GM15510 (cell line): ENCODE measurements around the gene DNAJB9.

Experiments
- POLR2A ChIP-seq: IDR thresholded peaks from 3 replicates; pipeline ENCODE4 v1.6.1; 2011; ENCODE audit warnings: borderline replicate concordance; ENCODE audit not compliant: insufficient read length; ENCODE audit errors: extremely low read depth

The DNAJB9 gene

DNA sequence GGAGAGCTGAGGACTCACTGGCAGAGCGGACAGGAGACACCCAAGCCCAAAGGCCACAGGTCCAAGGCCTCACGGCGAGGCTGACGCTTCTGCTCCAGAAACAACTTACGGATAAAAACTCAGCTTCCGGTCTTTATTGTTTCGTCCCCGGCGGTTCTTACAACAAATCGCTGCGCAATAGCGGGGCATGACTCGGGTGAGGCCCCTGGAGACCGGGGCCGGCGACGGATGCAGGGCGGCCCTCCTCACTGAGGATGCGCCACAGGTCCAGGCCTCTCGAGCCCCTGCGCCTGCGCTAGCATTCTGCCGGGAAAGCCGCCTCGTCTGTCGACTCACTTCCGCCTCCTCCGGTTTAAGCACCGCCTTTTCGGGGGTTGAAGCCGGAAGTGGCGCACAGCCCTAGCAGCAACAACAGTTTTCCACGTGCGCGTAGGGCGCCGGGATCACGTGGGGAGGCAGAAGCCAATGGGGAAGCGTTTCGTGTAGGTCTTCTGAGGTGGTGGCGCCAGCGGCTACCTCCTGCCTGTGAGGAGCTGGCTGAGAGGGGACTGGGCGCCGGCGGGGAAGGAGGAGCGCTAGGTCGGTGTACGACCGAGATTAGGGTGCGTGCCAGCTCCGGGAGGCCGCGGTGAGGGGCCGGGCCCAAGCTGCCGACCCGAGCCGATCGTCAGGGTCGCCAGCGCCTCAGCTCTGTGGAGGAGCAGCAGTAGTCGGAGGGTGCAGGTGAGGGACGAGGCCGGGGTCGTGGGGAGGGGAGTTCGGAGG lies at the start of gene DNAJB9, which contains the start of gene THAP5:
TSS of gene DNAJB9 (plus strand) at position 494 of the 765 bp plus-strand sequence. CDS start 1,853 bp downstream, outside the sequence.
TSS of gene THAP5 (minus strand) at position 326 of the 765 bp plus-strand sequence. CDS start at position 189, 137 bp downstream.
- peak; percentile 91 for TF ChIP-seq POLR2A

DNA sequence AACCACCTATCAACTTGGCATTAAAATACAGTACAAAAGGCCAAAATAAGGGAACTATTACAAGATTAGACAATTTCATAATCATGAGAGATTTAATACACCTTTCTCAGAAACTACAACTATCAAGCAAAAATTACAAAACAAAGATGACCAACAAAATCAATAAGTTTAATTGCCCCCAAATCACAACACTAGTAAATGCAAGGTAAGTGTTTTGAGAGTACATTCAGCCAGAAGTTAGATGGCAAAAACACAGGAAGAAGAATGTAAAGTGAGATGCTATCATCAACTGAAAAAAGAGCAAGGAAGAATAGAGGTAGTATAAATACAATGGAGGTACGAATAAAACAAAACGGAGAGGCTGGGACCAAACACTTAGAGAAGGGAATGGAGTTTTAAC lies 46.9 kb upstream of the DNAJB9 start:
- TF ChIP-seq POLR2A: no peak

DNA sequence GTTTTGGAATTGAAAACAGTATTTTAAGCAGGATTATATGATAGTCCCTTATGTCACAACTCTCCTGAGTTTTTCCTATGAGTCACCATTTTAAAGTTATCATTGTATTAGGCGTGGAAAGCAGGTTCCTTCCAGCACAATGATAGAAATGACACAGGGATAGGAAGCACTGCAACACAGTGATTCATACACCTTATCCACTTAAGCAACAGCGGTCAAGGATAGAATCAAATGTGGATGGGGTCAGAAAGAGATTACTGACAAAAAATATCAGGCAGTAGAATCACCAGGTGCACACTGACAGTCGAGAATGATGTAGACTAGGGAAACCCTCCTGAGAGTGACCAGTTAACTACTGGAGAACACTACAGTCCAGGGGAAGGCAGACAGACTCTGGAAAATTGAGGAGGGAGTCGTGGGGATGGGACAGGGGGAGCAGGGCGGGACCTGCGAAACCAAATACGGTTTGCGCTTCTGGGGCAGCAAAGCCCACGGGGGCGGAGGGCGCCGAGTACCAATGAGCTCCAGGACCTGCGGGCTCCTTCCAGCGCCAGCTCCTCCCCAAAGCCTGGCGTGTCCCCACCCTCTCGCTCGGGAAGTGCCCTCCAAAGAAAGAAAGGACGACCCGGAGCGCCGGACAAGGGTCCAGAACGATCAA lies 44.2 kb upstream of the DNAJB9 start:
- no peak for TF ChIP-seq POLR2A

DNA sequence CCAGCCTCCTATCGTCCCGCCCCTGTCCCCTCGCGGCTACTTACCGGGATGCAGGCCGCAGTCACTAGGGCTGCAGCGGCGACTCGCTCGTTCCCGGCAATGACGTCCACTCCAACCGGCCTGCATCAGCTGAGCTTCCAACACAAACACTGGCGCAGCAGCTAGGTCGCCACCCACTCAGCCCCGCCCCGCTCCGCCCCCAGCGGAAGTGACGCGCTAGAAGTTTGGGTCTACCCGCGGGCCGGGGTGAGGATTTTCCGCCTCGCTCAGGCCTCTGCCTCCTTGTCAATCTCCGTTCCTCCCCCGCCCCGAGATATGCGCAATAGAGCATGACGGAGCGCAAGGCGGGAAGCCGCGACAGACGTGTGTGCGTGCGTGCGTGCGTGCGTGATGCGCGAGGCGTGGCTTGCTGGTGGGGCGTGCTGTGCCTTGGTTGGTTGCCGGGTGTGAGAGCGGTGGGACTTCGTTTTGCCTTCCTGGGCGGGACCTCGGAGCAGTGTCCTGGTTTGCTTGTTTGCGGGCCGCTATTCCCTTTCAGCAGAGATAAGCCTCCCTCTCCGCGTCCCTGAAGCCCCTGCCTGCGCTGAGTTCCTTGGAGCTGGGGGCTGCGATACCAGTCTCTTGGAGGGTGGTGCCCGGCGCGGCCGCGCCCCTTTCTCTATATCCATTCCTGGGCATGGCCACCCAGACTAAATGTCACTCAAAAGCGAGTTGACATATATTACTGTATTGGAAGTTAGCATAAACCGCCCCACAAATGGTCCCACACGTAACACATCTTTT lies 43.5 kb upstream of the DNAJB9 start, which contains the start of gene PNPLA8:
TSS of gene PNPLA8 (minus strand) at position 151 of the 783 bp plus-strand sequence. CDS start 10,644 bp downstream, outside the sequence.
- TF ChIP-seq POLR2A: peak; percentile 77

DNA sequence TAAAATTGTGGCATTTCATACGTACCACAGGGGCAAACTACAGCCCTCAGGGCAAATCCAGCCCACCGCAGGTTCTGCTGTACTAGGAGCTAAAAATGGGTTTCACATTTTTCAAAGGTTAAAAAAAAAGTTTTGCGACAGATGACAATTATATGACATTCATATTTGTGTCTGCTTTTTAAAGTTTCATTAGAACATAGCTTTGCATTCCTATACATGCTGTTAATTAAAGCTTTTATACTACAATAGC lies 43.0 kb upstream of the DNAJB9 start:
- no peak for TF ChIP-seq POLR2A

DNA sequence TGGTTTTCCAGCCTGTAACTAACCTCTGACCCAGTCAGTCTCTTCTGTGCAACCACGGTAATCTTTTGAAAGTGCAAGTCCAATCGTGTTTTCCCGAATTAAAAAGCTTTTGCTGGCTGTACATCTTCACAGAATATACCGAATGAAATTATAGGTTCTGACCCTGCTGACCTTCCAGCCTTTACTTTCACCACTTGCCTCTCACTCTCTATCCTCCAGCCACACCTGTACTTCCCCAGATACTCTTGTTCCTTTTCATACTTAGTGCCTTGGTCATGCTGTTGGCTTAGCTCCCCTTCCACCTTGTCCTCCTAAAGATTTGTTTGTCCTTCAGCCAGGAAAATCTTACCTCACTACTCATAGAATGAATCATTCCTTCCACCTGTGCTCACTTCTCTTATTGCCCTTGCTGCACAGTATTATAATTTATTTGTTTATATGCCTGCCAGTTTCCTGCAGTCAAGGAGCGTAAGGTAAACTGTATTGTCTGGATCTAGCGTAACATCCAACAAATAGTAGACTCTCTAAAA lies 41.4 kb upstream of the DNAJB9 start:
- TF ChIP-seq POLR2A: no peak

DNA sequence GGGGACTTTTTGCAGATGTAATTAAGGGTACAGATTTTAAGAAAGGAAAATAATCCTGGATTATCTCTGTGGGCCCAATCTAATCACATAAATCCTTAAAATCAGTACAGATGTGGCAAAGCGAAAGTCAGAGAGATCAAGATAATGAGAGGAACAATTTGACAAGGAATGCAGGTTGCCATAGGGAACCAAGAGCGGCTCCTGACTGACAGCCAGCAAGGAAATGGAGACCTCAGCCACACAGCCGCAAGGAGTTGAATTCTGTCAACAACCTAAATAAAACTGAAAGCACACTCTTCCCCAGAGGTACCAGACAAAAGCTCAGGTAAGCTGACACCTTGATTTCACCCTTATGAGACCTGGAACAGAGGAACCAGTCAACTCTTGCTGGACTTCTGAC lies 40.3 kb upstream of the DNAJB9 start:
- no peak for TF ChIP-seq POLR2A

DNA sequence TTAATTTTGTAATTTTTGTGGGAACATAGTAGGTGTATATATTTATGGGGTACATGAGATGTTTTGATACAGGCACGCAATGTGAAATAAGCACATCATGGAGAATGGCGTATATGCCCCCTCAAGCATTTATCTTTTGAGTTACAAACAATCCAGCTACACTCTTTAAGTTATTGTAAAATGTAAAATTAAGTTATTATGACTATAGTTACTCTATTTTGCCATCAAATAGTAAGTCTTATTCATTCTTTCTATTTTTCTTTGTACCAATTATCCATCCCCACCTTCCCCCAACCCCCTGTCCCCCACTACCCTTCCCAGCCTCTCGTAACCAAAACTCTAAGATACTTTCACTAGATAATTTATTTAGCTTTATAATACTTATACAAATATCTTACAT lies 36.0 kb upstream of the DNAJB9 start:
- TF ChIP-seq POLR2A: no peak

DNA sequence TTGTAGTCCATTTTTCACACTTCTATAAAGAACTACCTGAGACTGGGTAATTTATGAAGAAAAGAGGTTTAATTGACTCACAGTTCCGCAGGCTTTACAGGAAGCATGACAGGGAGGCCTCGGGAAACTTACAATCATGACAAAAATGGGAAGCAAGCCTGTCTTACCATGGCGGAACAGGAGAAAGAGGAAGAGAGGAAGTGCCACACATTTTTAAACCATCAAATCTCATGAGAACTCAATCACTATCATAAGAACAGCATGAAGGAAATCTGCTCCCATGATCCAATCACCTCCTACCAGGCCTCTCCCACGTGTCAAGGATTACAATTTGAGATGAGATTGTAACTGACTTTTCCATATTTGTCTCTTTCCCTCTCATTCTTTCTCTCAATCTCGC lies 34.4 kb upstream of the DNAJB9 start:
- TF ChIP-seq POLR2A: no peak

DNA sequence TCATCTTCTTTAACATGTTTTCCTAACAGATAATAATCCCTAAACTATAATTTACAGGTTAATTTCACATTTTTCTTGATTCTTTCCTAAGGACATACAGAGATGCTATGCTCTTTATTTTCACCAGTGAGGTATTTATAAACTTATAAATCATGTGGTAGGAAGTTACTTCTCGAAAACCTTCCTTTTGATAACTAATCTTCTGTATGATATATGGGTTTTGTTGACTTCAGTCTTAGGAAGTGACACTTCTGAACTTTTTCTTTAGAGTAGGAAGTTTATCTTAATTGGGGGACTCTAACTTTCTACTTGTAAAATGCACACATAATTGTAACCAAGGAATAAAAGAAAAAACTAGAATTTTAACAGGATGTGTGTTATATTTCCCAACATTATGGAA lies 33.9 kb upstream of the DNAJB9 start:
- no peak for TF ChIP-seq POLR2A

DNA sequence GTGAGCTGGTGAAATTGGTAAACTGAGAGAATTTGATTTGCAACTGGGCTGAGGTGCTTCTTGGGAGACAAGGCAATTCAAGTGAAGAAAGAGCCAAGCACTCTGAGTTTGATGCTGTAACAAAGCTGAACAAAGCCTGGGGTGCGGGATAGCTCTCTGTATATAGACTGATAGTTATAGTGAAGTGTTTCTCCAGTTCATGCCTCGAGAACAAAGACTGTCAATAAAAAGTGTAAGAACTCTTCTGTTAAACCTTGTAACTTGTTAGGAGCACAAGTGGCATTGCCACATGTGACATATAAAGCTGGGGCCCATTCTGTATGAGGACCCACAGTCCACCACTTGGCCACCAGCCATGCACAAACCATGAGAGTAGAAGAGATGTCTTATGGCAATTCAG lies 32.4 kb upstream of the DNAJB9 start:
- no peak for TF ChIP-seq POLR2A

DNA sequence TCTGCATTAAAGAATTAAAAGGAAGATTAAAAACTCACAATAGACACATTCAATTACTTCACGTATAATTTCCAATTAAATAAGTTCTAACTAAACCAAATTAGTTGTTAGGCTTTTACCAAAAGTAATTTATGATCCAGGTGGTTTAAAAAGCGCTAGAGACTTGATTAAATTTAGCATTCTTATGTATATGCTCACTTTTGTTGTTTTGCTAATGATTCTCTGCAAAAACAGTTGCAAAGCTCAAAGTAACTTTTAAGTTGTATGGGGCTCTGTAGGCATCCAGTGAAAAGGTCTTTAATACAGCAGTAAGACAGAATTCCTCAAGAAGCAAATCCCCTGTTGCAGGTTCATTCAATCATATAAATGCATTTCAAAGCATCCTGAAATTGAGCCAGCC lies 28.2 kb upstream of the DNAJB9 start:
- no peak for TF ChIP-seq POLR2A

DNA sequence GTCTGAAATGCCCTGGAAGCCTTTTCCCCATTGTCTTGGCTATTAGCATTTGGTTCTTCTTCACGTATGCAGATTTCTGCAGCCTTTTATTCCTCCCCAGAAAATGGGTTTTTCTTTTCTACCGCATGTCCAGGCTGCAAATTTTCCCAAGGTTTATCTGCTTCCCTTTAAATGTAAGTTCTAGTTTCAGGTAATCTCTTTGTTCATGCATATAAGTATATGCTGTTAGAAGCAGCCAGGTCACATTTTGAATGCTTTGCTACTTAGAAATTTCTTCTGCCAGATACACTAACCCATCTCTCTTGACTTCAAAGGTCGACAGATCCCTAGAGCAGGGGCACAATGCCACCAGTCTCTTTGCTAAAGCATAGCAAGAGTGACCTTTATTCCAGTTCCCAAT lies 12.5 kb upstream of the DNAJB9 start:
- TF ChIP-seq POLR2A: no peak

DNA sequence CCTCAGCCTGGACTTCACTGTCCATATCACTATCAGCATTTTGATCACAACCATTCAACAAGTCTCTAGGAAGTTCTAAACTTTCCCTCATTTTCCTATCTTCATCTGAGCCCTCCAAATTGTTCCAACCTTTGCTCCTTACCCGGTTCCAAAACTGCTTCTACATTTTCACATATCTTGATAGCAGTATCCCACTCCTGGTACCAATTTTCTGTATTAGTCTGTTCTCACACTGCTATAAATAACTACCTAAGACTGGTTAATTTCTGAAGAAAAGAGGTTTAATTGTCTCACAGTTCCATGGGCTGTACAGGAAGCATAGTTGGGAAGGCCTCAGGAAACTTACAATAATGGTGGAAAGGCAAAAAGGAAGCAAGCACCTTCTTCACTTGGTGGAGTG lies 12.1 kb upstream of the DNAJB9 start:
- no peak for TF ChIP-seq POLR2A

DNA sequence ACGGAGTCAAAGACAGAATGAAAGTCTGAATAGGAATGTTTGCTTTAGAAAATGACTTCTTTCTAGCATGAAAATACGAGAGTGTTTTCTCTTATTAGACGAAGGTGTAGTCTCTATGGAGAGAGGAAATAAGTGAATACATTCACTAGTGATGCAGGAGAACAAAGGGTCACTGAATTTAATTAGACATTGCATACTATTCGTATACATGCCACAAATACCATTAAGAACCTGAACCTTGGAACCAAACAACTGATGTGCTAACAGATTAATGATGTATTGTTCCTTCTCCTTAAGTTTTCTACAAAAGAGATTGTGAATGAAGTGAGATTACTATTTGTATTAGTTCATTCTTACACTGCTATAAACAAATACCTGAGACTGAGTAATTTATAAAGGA lies 10.4 kb upstream of the DNAJB9 start:
- TF ChIP-seq POLR2A: no peak

DNA sequence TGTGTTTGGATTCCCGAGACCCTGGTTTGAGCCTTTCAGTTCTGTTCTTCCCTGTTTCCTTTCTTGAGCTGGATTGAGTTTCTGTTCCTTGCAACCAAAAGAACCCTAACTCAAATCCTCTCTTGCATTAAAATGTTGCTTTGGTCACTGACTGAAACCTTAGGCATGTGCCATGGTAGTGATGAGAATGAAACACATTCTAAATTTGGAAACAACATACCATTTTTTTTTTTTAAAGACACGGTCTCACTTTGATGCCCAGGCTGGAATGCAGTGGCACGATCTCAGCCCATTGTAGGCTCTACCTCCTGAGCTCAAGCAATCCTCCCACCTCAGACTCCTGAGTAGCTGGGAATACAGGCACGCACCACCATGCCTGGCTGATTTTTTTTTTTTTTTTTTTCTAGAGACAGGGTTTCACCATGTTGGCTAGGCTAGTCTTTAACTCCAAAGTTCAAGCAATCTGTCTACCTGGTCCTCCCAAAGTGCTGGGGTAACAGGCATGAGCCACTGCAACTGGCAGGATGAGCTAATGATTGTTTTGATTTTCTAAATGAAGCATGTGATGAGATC lies 8.5 kb upstream of the DNAJB9 start:
- no peak for TF ChIP-seq POLR2A

DNA sequence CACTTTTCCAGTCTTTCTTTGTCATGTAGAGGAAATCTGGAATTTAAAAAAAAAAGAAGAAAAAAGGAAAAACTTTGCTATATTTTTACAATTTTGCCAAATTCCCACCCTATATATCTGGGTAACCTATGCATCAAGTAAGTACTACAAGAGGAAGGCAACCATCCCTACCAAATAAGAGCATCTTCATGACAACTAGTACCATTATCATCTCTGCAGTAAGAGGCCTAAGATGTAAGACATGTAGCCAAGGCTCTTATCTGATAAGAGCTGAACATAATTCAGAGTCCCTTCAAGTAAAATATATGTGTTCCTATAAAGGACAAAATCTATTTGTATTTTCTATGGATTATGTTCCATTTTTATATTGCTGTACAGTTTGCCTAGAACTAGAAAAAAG lies 3.7 kb upstream of the DNAJB9 start:
- TF ChIP-seq POLR2A: no peak
